T-helper 2 cell treated with Interferon-gamma antibody and Interleukin-4, amounts not matched to agents 5 μg/mL and 100 μg/mL, for 36 hours (primary cell): Measurements from ENCODE around the gene DNASE2B.

ENCODE experiments used
- DNase-seq: peaks from one replicate; pipeline ENCODE4 v3.0.0; 2021; ENCODE audit warnings: low spot score
- H3K27ac Mint-ChIP-seq: one replicate; pipeline ENCODE4 v1.8.0; 2021; ENCODE audit warnings: mild to moderate bottlenecking, mixed read lengths
- H3K27me3 Mint-ChIP-seq: one replicate; pipeline ENCODE4 v1.8.0; 2021; ENCODE audit warnings: low read depth, mixed read lengths
- H3K36me3 Mint-ChIP-seq: one replicate; pipeline ENCODE4 v1.8.0; 2021; ENCODE audit warnings: low read depth, mixed read lengths
- H3K4me1 Mint-ChIP-seq: one replicate; pipeline ENCODE4 v1.8.0; 2021; ENCODE audit warnings: low read depth, mixed read lengths
- H3K4me3 Mint-ChIP-seq: one replicate; pipeline ENCODE4 v1.8.0; 2022; ENCODE audit warnings: mild to moderate bottlenecking, moderate library complexity, mixed read lengths
- H3K9me3 Mint-ChIP-seq: one replicate; pipeline ENCODE4 v1.8.0; 2021; ENCODE audit warnings: mixed read lengths

The DNASE2B gene

DNA sequence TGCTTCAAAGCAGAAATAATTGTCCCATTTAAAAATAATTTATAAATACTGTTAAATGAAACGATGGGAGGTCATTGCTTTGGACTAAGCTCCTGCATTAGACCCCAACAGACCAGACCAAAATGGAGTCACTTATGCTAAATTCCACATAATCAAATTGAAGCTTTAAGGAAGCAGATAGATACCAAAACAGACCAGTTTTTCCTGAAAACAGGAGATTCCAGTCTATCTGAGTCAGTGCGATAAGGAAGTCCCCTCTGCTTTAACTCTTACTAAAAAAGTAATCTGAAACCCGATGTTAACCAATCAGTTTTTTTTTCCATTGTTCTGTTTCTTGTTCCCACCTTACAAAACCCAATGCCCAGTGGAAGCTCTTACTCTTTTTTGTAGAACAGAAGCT, 16.2 kb upstream of the DNASE2B start:
- Mint-ChIP-seq H3K27me3 (peaks cover 4% of the 10 kb centered on the region), H3K4me3 (no peak overlapping the region), H3K36me3 (no peaks in the 10 kb centered on the region), H3K4me1 (no peaks in the 10 kb centered on the region), H3K27ac (no peak overlapping the region), H3K9me3 (no peaks in the 10 kb centered on the region)
- no peak for DNase-seq

DNA sequence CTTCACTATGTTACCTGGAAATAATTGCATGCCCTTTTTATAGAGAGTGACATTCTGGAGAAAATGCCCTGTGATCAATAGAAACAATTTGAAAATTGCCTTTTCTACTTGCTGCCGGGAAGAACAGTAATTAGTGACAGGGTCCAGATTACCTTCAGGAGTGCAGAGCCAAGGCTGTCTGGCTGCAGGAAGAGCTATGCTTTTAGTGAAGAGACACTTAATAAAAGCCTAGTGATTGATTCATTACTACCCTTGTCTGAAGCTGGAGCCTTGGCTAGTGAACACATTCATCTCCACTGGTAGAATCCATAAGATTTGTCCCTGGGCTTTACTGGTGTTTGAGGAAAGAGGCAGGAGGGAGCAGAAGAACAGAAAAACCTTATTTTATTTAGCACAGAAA, 12.9 kb upstream of the DNASE2B start:
- DNase-seq = no peak

DNA sequence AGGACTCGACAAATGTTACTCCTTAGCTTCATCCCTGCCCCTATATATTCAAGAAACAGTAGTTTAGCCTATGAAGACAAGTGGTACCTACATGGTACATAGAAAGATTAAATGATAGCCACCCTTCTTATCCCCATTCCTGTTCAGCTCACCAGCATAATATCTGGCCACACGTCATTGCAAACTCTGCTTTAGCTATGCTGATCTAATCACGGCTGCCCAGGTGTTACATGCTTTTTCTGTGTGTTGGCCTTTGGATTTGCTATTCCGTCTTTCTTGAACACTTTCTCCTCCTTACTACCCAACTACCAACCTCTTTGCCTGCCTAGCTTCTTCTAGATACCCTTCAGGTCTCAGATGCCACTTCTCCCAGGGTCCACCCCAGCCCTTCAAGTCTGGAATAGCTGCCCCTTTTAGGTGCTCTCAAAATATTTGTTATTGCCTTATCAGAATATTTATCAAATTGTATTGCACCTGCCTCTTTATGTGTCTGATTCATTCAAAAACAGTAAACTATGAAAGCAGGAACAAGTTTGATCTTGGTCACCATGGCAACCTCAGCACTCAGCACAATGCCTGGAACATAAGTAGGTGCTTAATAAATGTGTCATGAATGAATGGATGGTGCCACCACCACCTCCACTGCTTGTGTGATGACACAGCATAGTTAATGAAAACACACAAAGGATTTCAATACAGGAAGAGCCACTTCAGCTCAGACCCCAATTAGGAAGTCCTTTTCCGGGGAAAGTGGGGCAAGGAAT, 11.4 kb upstream of the DNASE2B start:
- Mint-ChIP-seq H3K4me3 (no peak overlapping the region), H3K9me3 (no peaks in the 10 kb centered on the region), H3K27me3 (peaks cover 4% of the 10 kb centered on the region), H3K27ac (no peak overlapping the region), H3K36me3 (no peaks in the 10 kb centered on the region), H3K4me1 (no peaks in the 10 kb centered on the region)
- DNase-seq = no peak

More for the DNA sequence above, 12.9 kb upstream of the DNASE2B start:
- peaks cover 4% of the 10 kb centered on the region for H3K27me3 Mint-ChIP-seq
- H3K36me3 Mint-ChIP-seq = no peaks in the 10 kb centered on the region
- H3K4me1 Mint-ChIP-seq = no peaks in the 10 kb centered on the region
- H3K4me3 Mint-ChIP-seq = no peak overlapping the region
- H3K9me3 Mint-ChIP-seq = no peaks in the 10 kb centered on the region
- H3K27ac Mint-ChIP-seq = no peak overlapping the region

DNA sequence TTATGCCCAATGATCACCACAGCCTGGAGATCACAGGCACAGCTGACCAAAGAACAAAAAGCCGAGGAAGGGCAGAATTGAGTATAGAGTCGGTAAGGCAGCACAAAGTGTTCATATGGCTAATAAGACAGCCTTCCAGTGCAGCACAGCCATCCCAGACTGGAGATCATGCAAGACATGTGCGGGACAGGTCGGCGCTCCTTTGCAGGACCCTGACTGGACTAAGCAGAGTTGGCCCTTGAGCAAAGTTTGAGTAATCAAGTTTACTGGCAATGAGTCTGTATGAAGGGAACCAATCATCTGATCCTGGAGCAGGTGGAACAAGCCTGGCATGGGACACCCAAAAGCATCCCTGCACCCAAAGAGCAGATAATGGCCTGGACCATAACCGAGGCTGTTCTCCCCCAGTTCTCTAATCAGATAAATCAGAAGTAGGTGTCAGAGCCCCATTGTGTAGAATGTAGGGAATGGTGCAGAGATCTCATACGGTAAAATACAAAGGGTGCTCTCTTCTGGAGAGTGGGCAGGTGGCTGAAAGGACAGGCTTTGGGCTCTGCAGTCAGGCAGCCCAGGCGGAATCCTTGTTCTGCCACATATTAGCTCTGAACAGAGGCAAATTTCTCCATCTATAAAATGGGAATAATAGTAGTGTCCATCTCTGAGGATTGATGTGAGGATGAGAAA, 10.7 kb upstream of the DNASE2B start:
- no peaks in the 10 kb centered on the region for H3K4me1 Mint-ChIP-seq
- H3K36me3 Mint-ChIP-seq = no peaks in the 10 kb centered on the region
- H3K27me3 Mint-ChIP-seq = peaks cover 4% of the 10 kb centered on the region
- H3K9me3 Mint-ChIP-seq = no peaks in the 10 kb centered on the region
- DNase-seq = no peak
- no peak overlapping the region for H3K27ac Mint-ChIP-seq
- H3K4me3 Mint-ChIP-seq = no peak overlapping the region

DNA sequence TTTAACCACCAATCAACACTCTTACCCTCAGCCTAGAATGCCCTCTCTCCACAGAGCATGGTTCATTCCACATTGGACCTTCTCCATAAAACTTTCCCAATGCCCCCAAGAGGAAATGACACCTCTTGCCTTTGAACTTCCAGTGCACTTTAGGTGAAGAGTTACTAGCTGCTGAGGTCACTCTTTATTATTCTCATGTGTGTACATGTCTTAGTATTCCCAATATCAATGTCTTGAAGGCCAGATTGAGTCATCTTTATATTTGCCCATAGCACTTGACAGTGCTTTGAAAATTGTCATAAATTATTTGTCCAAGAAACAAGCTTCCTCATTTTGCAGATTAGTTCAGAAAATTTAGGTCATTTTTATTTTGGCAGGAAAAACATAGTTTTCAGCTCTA, 8.1 kb upstream of the DNASE2B start:
- no peak overlapping the region for H3K27ac Mint-ChIP-seq
- no peaks in the 10 kb centered on the region for H3K4me1 Mint-ChIP-seq
- H3K27me3 Mint-ChIP-seq = peaks cover 2% of the 10 kb centered on the region
- no peaks in the 10 kb centered on the region for H3K9me3 Mint-ChIP-seq
- H3K4me3 Mint-ChIP-seq = no peak overlapping the region
- no peak for DNase-seq
- no peaks in the 10 kb centered on the region for H3K36me3 Mint-ChIP-seq

DNA sequence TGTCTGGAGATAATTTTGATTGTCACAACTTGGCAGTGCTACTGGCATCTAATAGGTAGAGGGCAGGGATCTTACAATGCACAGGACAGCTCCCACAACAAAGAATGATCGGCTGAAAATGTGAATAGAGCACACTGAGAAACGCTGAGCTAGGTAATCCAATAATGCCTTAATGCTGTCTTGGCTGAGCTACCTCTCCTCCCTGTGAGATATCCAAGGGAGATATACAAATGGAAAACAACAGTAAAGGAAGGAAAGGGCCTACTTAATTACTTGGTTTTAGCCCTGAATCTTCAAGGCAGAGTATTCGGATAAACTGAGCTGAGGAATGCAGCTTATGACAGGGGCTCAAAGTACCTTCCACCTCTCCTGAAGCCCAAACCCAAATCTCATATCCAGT, 2.9 kb downstream of the DNASE2B start:
- H3K27me3 Mint-ChIP-seq = no peaks in the 10 kb centered on the region
- H3K27ac Mint-ChIP-seq = no peak overlapping the region
- H3K4me1 Mint-ChIP-seq = no peaks in the 10 kb centered on the region
- no peak overlapping the region for H3K4me3 Mint-ChIP-seq
- no peak for DNase-seq
- no peaks in the 10 kb centered on the region for H3K36me3 Mint-ChIP-seq
- H3K9me3 Mint-ChIP-seq = no peaks in the 10 kb centered on the region

DNA sequence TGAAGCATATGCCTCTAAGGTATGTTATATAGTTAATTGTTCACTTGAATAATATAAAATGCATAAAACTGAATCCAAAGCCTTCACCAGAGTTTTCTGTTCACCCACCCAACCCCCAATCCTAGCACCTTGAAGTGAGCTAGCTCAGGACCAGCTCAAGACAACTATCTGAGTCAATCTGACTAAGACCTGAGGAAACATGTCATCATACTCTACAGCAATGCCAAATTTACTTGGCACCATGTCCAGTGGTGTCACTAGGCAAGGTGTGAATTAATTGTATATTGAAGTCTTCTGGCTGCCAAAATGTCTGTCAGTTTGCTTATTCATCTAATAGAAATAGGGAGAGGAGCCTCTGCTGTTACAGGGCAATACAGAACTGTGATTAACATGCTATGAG, 3.8 kb downstream of the DNASE2B start:
- no peaks in the 10 kb centered on the region for H3K4me1 Mint-ChIP-seq
- no peaks in the 10 kb centered on the region for H3K27me3 Mint-ChIP-seq
- no peak for DNase-seq
- H3K27ac Mint-ChIP-seq = no peak overlapping the region
- H3K4me3 Mint-ChIP-seq = no peak overlapping the region
- no peaks in the 10 kb centered on the region for H3K36me3 Mint-ChIP-seq
- no peaks in the 10 kb centered on the region for H3K9me3 Mint-ChIP-seq

DNA sequence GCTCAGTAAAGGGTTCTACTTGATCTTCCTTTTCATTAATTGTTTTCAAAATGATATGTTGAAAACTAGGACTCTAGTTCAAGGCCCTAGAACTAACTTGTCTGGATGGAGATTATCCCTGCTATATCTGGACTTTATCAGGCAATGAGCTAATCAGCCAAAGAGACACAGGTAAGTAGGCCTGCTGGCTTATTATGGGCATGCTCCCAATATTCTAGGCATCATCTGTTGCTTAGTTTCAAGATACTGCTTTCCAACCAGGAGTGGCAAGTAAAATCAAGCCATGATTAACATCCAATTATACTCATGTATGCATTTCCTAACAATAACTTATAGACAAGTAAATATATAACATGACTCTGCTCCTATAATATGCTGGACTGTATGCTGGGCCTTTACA, 4.2 kb downstream of the DNASE2B start:
- no peaks in the 10 kb centered on the region for H3K36me3 Mint-ChIP-seq
- H3K27ac Mint-ChIP-seq = no peak overlapping the region
- H3K9me3 Mint-ChIP-seq = no peaks in the 10 kb centered on the region
- no peak overlapping the region for H3K4me3 Mint-ChIP-seq
- H3K27me3 Mint-ChIP-seq = no peaks in the 10 kb centered on the region
- no peaks in the 10 kb centered on the region for H3K4me1 Mint-ChIP-seq
- no peak for DNase-seq

DNA sequence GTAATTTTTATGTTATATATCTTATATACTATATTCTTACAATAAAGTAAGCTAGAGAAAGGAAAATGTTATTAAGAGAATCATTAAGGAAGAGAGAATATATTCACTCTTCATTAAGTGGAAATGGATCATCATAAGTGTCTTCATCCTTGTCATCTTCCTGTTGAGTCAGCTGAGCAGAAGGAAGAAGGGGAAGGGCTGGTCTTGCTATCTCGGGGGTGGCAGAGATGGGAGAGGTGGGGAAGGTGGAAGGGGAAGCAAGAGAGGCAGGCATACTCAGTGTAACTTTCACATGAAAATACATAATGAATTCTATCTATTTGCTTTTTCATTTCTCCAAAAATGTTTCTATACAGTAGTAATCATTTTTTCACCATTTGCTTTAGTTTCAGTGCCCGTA, 5.1 kb downstream of the DNASE2B start:
- no peak for DNase-seq
- Mint-ChIP-seq H3K27ac (no peak overlapping the region), H3K4me1 (no peaks in the 10 kb centered on the region), H3K4me3 (no peak overlapping the region), H3K27me3 (no peaks in the 10 kb centered on the region), H3K36me3 (no peaks in the 10 kb centered on the region), H3K9me3 (no peaks in the 10 kb centered on the region)

DNA sequence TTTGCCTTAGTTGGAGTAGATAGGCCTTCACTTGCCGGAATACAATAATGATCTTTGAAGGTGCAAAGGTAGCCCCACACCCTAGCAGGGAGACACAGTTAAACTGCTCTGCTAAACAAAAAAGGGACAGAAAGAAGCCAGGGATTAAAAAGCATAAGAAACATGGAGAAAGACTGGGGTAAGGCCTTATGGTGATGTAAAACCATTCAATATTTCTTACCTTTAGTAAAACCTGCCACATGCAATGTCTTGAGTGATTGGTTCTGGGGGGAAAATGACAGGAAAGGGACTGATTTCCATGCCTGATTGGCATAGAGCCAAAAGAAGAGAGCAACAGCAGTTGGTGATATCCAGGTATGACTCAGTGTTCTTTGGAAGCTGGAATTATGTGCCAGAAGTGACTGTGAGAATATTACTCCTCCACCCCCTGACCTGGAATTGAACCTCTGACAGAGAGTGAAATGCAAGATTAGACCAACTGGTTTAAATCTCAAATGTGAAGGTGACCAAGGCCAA, 8.1 kb downstream of the DNASE2B start:
- H3K9me3 Mint-ChIP-seq = no peaks in the 10 kb centered on the region
- H3K27ac Mint-ChIP-seq = no peak overlapping the region
- DNase-seq = no peak
- no peak overlapping the region for H3K4me3 Mint-ChIP-seq
- H3K27me3 Mint-ChIP-seq = peaks cover 4% of the 10 kb centered on the region
- no peaks in the 10 kb centered on the region for H3K4me1 Mint-ChIP-seq
- H3K36me3 Mint-ChIP-seq = no peaks in the 10 kb centered on the region

DNA sequence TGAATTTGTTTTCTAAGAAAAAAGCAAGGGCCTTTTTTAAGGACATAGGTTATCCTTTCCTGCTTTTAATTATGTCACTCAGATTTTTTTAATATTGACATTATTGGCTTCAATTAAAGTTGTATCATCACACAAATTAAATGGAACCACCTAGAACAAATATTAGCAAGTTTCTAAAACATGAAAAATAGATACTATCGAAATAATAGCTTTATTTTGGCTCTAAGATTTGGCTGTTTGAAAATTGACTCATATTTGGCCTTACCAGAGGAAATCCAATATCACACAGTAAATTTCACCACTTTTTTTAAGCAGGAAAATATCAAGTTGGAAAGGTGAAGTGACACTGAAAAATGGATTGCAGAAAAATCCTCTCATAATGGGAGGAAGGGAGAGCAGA, 9.2 kb downstream of the DNASE2B start:
- H3K9me3 Mint-ChIP-seq = no peaks in the 10 kb centered on the region

DNA sequence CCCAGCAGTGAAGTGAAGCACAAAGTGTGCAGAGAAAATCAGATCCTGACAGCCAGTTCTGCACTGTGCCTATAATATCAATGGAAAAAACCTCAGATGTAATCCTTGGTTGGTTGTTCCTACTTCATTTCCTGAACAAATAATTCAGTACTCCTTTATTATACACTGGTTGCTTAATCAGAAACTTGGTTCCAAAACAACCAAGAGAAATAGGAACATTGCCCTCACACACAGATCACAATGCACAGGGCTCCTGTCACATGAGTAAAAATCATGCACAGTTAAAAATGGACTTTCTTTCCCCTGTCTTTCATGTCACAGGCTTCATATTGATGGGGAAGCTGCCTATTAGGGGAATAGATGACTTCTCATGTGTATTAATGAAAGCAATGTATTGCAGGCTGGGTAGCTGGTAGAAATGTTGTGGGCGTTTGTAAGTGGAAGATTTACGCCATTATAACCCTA, 9.7 kb downstream of the DNASE2B start:
- Mint-ChIP-seq H3K27me3 (peaks cover 4% of the 10 kb centered on the region), H3K4me3 (no peak overlapping the region), H3K27ac (no peak overlapping the region), H3K36me3 (no peaks in the 10 kb centered on the region), H3K4me1 (no peaks in the 10 kb centered on the region), H3K9me3 (no peaks in the 10 kb centered on the region)
- no peak for DNase-seq

More for the DNA sequence above, 9.2 kb downstream of the DNASE2B start:
- no peaks in the 10 kb centered on the region for H3K4me1 Mint-ChIP-seq
- H3K27ac Mint-ChIP-seq = no peak overlapping the region
- H3K27me3 Mint-ChIP-seq = peaks cover 4% of the 10 kb centered on the region
- no peak overlapping the region for H3K4me3 Mint-ChIP-seq
- DNase-seq = no peak
- H3K36me3 Mint-ChIP-seq = no peaks in the 10 kb centered on the region

DNA sequence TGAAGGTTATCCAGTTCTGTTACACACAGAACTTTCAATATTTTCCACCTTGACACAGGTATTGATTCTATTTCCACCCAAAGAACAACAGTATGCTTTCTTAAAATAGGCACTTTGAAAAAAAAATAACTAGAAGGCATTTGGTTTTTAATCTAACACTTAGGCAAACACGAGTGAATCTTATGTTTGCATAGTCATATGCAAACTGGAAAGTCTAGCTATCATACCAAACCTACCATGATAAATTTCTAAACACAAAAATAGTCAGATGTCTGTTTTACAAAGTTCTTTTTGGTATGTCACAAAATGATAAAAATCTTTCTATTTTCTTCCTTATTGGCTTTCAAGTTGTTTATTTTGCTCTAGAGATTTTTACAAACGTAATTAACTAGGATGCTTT, 11.6 kb downstream of the DNASE2B start:
- Mint-ChIP-seq H3K36me3 (no peaks in the 10 kb centered on the region), H3K27ac (no peak overlapping the region), H3K27me3 (peaks cover 4% of the 10 kb centered on the region), H3K4me3 (no peak overlapping the region), H3K4me1 (no peaks in the 10 kb centered on the region), H3K9me3 (no peaks in the 10 kb centered on the region)
- no peak for DNase-seq

DNA sequence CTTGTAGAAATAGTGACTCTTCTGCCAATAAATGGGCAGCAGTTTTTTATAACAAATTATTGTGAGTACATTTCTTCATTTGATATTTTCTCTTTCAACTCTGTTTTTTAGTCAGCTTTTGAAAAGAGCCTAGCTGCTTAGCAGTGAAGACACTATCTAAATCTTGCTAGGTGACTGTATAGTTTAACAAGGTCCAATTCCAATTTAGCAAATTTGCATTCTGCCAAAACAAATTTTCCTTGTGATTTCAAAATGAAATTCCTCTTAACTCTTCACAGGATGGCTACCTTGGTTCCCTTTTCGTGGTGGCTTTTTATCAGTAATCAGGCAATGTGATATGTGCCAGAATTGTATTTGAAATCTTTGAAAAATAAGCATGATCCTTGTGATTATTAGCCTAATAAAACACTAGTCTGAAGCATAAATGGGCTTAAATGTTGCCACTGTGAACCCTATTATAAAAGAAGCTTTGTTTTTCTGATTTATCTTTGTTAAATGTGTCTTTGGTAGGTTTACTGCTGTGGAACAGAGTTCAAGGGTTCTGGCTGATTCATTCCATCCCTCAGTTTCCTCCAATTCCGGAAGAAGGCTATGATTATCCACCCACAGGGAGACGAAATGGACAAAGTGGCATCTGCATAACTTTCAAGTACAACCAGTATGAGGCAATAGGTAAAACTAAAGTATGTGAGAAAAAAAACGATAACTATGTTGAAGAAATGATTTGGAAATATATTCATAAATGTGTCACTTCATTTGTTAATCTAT, 12.2 kb downstream of the DNASE2B start:
- Mint-ChIP-seq H3K9me3 (no peaks in the 10 kb centered on the region), H3K27me3 (peaks cover 4% of the 10 kb centered on the region), H3K36me3 (no peaks in the 10 kb centered on the region), H3K4me1 (no peaks in the 10 kb centered on the region), H3K27ac (no peak overlapping the region), H3K4me3 (no peak overlapping the region)
- DNase-seq = no peak
